ENCODE measurements around the gene HAND2. TPM values are rescaled to one million over a fixed set of nuclear protein-coding genes. Genes with fewer than 3 reads are reported as not detected.

HAND2 gene
- total and polyA plus RNA-seq, 10 donors = 0.80 to 6.3 (median 1.8) TPM

GRCh38 chr4:173565281-173565680 is 35.3 kb upstream of the HAND2 start:
- Histone ChIP-seq H3K36me3 (no peaks in the 10 kb centered on the region), H3K9me3 (no peaks in the 10 kb centered on the region), H3K27me3 (replicated peaks in 1 of 7) (peaks cover 0 to 7% (median 0%) of the 10 kb centered on the region in 7 donors), H3K27ac (no peak overlapping the region), H3K4me1 (no peaks in the 10 kb centered on the region), H3K4me3 (no peak overlapping the region)
- 73 to 92% (median 81%) methylated on average over 2 of the region's 2 CpGs for WGBS, 5 donors
- intact Hi-C loops (cut with DNase I; ENCODE audit: low total_unique reads) = no loop called here
- no peak for TF ChIP-seq CTCF (IDR thresholded peaks at IDR 0.05 in 8 of 11, conservative IDR thresholded peaks at IDR 0.05 in 3 of 11)
- no peak for TF ChIP-seq POLR2A (IDR thresholded peaks at IDR 0.05)
- no peak for TF ChIP-seq POLR2AphosphoS5 (IDR thresholded peaks at IDR 0.05)
- DNase-seq = no peak

GRCh38 chr4:173564461-173564860 is 34.4 kb upstream of the HAND2 start:
- 68 to 88% (median 87%) methylated on average over 2 of the region's 2 CpGs for WGBS, 5 donors
- Histone ChIP-seq H3K4me1 (no peaks in the 10 kb centered on the region), H3K36me3 (no peaks in the 10 kb centered on the region), H3K9me3 (no peaks in the 10 kb centered on the region), H3K4me3 (no peak overlapping the region), H3K27me3 (replicated peaks in 1 of 7) (peaks cover 0 to 5% (median 0%) of the 10 kb centered on the region in 7 donors), H3K27ac (no peak overlapping the region)
- no peak for DNase-seq
- intact Hi-C loops (cut with DNase I; ENCODE audit: low total_unique reads) = no loop called here
- TF ChIP-seq CTCF (IDR thresholded peaks at IDR 0.05 in 8 of 11, conservative IDR thresholded peaks at IDR 0.05 in 3 of 11) = no peak
- TF ChIP-seq POLR2AphosphoS5 (IDR thresholded peaks at IDR 0.05) = no peak
- no peak for TF ChIP-seq POLR2A (IDR thresholded peaks at IDR 0.05)

DNA sequence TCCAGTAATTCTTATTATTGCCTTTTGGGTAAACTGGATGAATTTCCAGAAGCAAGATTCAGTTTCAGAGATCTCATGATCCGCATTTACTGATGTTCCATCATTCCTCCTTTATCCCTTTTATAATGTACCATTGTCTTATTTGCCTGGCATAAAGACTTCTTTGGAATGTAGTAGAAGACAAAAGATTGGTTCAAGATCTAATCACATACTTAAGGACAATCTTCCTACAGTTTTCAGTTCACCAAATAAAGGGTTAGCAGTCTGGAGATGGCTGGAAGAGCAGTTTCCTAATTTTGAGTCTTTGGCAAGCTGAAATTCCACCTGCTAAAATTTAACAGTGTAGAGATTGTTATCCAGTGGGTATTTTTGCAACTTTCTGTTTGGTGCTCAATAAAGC is 30.9 kb upstream of the HAND2 start:
- intact Hi-C loops (cut with DNase I; ENCODE audit: low total_unique reads) = no loop called here
- H3K4me3 ChIP-seq = no peak overlapping the region
- WGBS, 5 donors = 86 to 97% (median 89%) methylated on average over 1 of the region's 1 CpG
- DNase-seq = no peak
- H3K27me3 ChIP-seq (replicated peaks in 1 of 7) = peaks cover 0 to 4% (median 0%) of the 10 kb centered on the region in 7 donors
- H3K27ac ChIP-seq = no peak overlapping the region
- no peaks in the 10 kb centered on the region for H3K4me1 ChIP-seq
- H3K36me3 ChIP-seq = no peaks in the 10 kb centered on the region
- no peak for TF ChIP-seq CTCF (IDR thresholded peaks at IDR 0.05 in 8 of 11, conservative IDR thresholded peaks at IDR 0.05 in 3 of 11)
- TF ChIP-seq POLR2AphosphoS5 (IDR thresholded peaks at IDR 0.05) = no peak
- TF ChIP-seq POLR2A (IDR thresholded peaks at IDR 0.05) = no peak
- no peaks in the 10 kb centered on the region for H3K9me3 ChIP-seq

GRCh38 chr4:173556398-173557131 is 26.5 kb upstream of the HAND2 start:
- no peak for TF ChIP-seq POLR2AphosphoS5 (IDR thresholded peaks at IDR 0.05)
- TF ChIP-seq POLR2A (IDR thresholded peaks at IDR 0.05) = no peak
- TF ChIP-seq CTCF (IDR thresholded peaks at IDR 0.05 in 8 of 11, conservative IDR thresholded peaks at IDR 0.05 in 3 of 11) = no peak
- Histone ChIP-seq H3K27me3 (replicated peaks in 1 of 7) (peaks cover 0 to 16% (median 0%) of the 10 kb centered on the region in 7 donors), H3K4me3 (no peak overlapping the region), H3K4me1 (no peaks in the 10 kb centered on the region), H3K27ac (no peak overlapping the region), H3K9me3 (no peaks in the 10 kb centered on the region), H3K36me3 (no peaks in the 10 kb centered on the region)
- no peak for DNase-seq
- intact Hi-C loops (cut with DNase I; ENCODE audit: low total_unique reads) = no loop called here
- WGBS, 5 donors = 69 to 93% (median 74%) methylated on average over 2 of the region's 2 CpGs
